Testis (tissue), 3 donors: ENCODE results near the gene HKDC1. TPM values are rescaled to one million over a fixed set of nuclear protein-coding genes. Genes with fewer than 3 reads are reported as not detected.

ENCODE experiments used
- DNase-seq: peaks from one replicate; pipeline ENCODE4 v3.0.0-alpha.2; 2019
- H3K27ac ChIP-seq, 2 donors: fragments of 200-600 bp; sonication (generic); one replicate each; pipeline ENCODE4 v1.5.1; 2019
- H3K27me3 ChIP-seq: fragments of 200-600 bp; sonication (generic); one replicate; pipeline ENCODE4 v1.5.1; 2019
- H3K36me3 ChIP-seq: fragments of 200-600 bp; sonication (generic); one replicate; pipeline ENCODE4 v1.5.1; 2017; ENCODE audit warnings: low read depth; ENCODE audit errors: missing control alignments
- H3K4me1 ChIP-seq: fragments of 200-600 bp; sonication (generic); one replicate; pipeline ENCODE4 v1.5.1; 2019
- H3K4me3 ChIP-seq, 2 donors: fragments of 200-600 bp; sonication (generic); one replicate each; pipeline ENCODE4 v1.5.1; 2017 to 2019
- H3K9me3 ChIP-seq: fragments of 200-600 bp; sonication (generic); one replicate; pipeline ENCODE4 v1.5.1; 2017
- POLR2A ChIP-seq: fragments of 450-650 bp; IDR thresholded peaks from one replicate; pipeline ENCODE4 v1.6.1; 2017; ENCODE audit warnings: antibody characterized with exemption, mild to moderate bottlenecking, moderate library complexity
- WGBS, 2 donors: methylation state at CpG; one replicate each; pipeline ENCODE4 v1.1.5; 2018; 5-methylcytosine and 5-hydroxymethylcytosine counted together
- intact Hi-C: fragments of 100-400 bp; cut with DNase I; formaldehyde crosslinking; loops from one replicate; pipeline ENCODE4 v1.15.1; 2023; ENCODE audit warnings: low total_unique reads
- polyA plus RNA-seq: library from polyadenylated mRNA; stranded (reverse); fragments of 350-450 nt; fragmentation: Illumina TruSeq; extraction: RNeasy Lipid Tissue Mini Kit (QIAGEN cat#74804); gene quantifications from one replicate; pipeline ENCODE4 v1.2.3, GENCODE V29; 2014; ENCODE audit warnings: low read depth, low replicate concordance; ENCODE audit not compliant: insufficient read depth
- total RNA-seq, 2 donors: library from RNA; depleted of rRNA; stranded (reverse); fragments of >200 nt; gene quantifications; one replicate each; pipeline ENCODE4 v1.2.3, GENCODE V29; 2016
- TF ChIP-seq, protein P1 (sequence below), 3 experiments: fragments of 450-650 bp in 2 of 3; fragments of 200-600 bp in 1 of 3; sonication (generic) in 1 of 3; IDR thresholded peaks; one replicate each; pipeline ENCODE4 v1.5.1; 2016 to 2019; ENCODE audit warnings: antibody characterized with exemption in 3 of 3, mild to moderate bottlenecking in 2 of 3, moderate library complexity in 1 of 3

HKDC1 gene
- total and polyA plus RNA-seq, 3 donors from 2014 or later = 1.9 to 5.4 (median 4.4) TPM

- intact Hi-C loops = no loop called here
- Histone ChIP-seq H3K27ac (no peak overlapping the region), H3K4me3 (no peak overlapping the region), H3K27me3 (no peaks in the 10 kb centered on the region), H3K9me3 (no peaks in the 10 kb centered on the region), H3K4me1 (no peaks in the 10 kb centered on the region), H3K36me3 (no peaks in the 10 kb centered on the region)
- no peak for TF ChIP-seq POLR2A
- TF ChIP-seq, protein P1, sequence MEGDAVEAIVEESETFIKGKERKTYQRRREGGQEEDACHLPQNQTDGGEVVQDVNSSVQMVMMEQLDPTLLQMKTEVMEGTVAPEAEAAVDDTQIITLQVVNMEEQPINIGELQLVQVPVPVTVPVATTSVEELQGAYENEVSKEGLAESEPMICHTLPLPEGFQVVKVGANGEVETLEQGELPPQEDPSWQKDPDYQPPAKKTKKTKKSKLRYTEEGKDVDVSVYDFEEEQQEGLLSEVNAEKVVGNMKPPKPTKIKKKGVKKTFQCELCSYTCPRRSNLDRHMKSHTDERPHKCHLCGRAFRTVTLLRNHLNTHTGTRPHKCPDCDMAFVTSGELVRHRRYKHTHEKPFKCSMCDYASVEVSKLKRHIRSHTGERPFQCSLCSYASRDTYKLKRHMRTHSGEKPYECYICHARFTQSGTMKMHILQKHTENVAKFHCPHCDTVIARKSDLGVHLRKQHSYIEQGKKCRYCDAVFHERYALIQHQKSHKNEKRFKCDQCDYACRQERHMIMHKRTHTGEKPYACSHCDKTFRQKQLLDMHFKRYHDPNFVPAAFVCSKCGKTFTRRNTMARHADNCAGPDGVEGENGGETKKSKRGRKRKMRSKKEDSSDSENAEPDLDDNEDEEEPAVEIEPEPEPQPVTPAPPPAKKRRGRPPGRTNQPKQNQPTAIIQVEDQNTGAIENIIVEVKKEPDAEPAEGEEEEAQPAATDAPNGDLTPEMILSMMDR (IDR thresholded peaks at IDR 0.05) = no peak
- WGBS, 2 donors = 39 to 52% methylated on average over 10 of the region's 10 CpGs
- no peak for DNase-seq
Observed at GRCh38 chr10:69215405-69216171, 4.5 kb upstream of the HKDC1 start.

DNA sequence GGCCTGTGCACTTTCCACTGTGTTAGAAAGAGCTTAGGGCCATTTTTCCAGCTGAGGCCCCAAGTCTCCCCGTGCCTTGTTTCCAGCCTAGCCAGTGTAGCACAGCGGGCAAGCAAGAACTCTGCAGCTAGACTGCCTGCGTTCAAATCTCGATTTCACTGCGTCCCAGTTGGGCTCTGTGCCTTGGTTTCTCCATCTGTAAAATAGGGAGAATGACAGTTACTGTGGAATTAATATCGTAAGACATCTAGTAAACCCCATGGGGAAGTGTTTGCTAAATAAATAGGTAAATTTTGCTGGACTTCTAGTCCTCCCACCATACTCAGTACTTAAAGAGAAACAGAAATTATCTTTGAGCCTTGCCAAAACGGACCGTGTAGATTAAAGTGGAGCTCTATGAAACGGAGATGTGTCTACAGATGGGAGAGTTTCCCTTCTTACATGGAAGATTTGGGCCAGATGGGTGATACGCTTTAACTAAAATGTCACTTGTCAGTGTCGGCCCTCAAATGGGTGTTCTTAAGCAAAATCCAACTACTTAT lies 3.5 kb upstream of the HKDC1 start:
- Histone ChIP-seq H3K27me3 (no peaks in the 10 kb centered on the region), H3K9me3 (no peaks in the 10 kb centered on the region), H3K36me3 (no peaks in the 10 kb centered on the region), H3K27ac (no peak overlapping the region), H3K4me3 (no peak overlapping the region), H3K4me1 (no peaks in the 10 kb centered on the region)
- DNase-seq = no peak
- intact Hi-C loops = no loop called here
- WGBS, 2 donors = 90 to 94% methylated on average over 11 of the region's 11 CpGs
- TF ChIP-seq POLR2A = no peak
- TF ChIP-seq, protein P1 (IDR thresholded peaks at IDR 0.05) = no peak

DNA sequence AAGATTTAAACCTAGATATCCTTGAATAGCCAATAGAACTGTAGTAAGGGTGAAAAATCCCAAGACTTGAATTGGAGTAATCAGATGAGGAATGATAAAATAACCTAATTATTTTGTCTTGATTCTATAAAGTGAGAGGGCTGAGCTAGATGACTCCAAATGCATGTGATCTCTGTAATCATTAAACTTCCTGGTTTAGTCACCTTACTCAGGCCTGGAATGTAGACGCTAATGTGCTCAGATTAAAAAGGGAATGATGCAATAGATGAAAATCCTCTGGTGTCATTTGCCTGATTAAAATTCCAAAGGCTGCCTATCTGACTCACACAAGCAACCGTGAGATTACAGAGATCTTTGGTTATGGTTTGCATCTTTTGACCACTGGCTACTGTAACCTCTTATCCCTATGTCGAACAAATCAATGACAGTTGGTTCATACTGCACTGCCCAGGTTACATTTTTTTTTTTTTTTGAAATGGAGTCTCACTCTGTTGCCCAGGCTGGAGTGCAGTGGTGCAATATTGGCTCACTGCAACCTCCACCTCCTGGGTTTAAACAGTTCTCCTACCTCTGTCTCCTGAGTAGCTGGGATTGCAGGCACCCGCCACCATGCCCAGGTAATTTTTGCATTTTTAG lies 2.9 kb upstream of the HKDC1 start:
- Histone ChIP-seq H3K36me3 (no peaks in the 10 kb centered on the region), H3K27me3 (no peaks in the 10 kb centered on the region), H3K4me3 (no peak overlapping the region), H3K9me3 (no peaks in the 10 kb centered on the region), H3K4me1 (peaks cover under 1% of the 10 kb centered on the region), H3K27ac (no peak overlapping the region)
- TF ChIP-seq, protein P1 (IDR thresholded peaks at IDR 0.05) = no peak
- TF ChIP-seq POLR2A = no peak
- intact Hi-C loops = no loop called here
- no peak for DNase-seq
- 80 to 82% methylated on average over 4 of the region's 4 CpGs for whole genome bisulfite sequencing, 2 donors

DNA sequence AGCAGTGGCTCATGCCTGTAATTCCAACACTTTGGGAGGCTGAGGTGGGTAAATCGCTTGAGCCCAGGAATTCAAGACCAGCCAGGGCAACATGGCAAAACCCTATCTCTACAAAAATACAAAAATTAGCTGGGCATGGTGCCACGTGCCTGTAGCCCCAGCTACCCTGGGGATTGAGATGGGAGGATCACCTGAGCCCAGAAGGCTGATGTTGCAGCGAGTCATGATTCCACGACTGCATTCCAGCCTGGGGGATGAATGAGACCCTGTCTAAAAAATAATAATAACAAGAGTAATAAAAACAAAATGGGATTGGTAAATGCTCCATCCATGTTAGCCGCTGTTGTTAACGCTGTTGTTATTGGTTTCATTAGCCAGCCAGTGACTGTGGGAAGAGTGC lies 1.3 kb upstream of the HKDC1 start:
- WGBS, 2 donors = 90 to 95% methylated on average over 6 of the region's 6 CpGs
- no peak for DNase-seq
- no peak overlapping the region for H3K27ac ChIP-seq

More for the DNA sequence above, 1.3 kb upstream of the HKDC1 start:
- TF ChIP-seq POLR2A = no peak
- TF ChIP-seq, protein P1 (IDR thresholded peaks at IDR 0.05) = no peak
- no peak overlapping the region for H3K4me3 ChIP-seq
- H3K4me1 ChIP-seq = peaks cover 10% of the 10 kb centered on the region
- no peaks in the 10 kb centered on the region for H3K36me3 ChIP-seq
- H3K27me3 ChIP-seq = no peaks in the 10 kb centered on the region
- intact Hi-C loops = no loop called here
- H3K9me3 ChIP-seq = no peaks in the 10 kb centered on the region
